ENCODE measurements around the gene DUOXA2.

- TF ChIP-seq POLR2A (IDR thresholded peaks at IDR 0.05) (no peak), EP300 (IDR thresholded peaks at IDR 0.05) (no peak), POLR2AphosphoS5 (IDR thresholded peaks at IDR 0.05) (no peak)
- TF ChIP-seq, protein P1, sequence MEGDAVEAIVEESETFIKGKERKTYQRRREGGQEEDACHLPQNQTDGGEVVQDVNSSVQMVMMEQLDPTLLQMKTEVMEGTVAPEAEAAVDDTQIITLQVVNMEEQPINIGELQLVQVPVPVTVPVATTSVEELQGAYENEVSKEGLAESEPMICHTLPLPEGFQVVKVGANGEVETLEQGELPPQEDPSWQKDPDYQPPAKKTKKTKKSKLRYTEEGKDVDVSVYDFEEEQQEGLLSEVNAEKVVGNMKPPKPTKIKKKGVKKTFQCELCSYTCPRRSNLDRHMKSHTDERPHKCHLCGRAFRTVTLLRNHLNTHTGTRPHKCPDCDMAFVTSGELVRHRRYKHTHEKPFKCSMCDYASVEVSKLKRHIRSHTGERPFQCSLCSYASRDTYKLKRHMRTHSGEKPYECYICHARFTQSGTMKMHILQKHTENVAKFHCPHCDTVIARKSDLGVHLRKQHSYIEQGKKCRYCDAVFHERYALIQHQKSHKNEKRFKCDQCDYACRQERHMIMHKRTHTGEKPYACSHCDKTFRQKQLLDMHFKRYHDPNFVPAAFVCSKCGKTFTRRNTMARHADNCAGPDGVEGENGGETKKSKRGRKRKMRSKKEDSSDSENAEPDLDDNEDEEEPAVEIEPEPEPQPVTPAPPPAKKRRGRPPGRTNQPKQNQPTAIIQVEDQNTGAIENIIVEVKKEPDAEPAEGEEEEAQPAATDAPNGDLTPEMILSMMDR (IDR thresholded peaks at IDR 0.05) = peak; percentile 88 to 96 (median 91)
These were observed 4.0 kb downstream of the DUOXA2 start for GRCh38 chr15:45118131-45118588.

Measured in upper lobe of left lung (tissue), 4 donors.